Skin epidermis (tissue), 12 donors: Measurements from ENCODE around the gene OBP2B.
"Not testable (repeated sequence)": the region's sequence is repeated elsewhere in the genome, so short reads cannot be mapped to it uniquely, and the experiment has no call there.

ENCODE experiments used
- H3K27ac ChIP-seq, 21 experiments: fragments of 200-600 bp; sonication (generic) in 11 of 21; one replicate each; pipeline ENCODE4 v1.5.0; 2020; ENCODE audit warnings: mild to moderate bottlenecking in 3 of 21, inconsistent platforms in 2 of 21, moderate library complexity in 2 of 21
- H3K4me3 ChIP-seq, 7 experiments: fragments of 200-600 bp; sonication (generic) in 2 of 7; one replicate each; pipeline ENCODE4 v1.5.0; 2020; ENCODE audit warnings: inconsistent platforms in 2 of 7, mild to moderate bottlenecking in 2 of 7, moderate library complexity in 1 of 7

Gene OBP2B

GRCh38 chr9:133225171-133226011, 16.3 kb upstream of the OBP2B start:
- Histone ChIP-seq H3K27ac (no peak overlapping the region), H3K4me3 (no peak overlapping the region)

DNA sequence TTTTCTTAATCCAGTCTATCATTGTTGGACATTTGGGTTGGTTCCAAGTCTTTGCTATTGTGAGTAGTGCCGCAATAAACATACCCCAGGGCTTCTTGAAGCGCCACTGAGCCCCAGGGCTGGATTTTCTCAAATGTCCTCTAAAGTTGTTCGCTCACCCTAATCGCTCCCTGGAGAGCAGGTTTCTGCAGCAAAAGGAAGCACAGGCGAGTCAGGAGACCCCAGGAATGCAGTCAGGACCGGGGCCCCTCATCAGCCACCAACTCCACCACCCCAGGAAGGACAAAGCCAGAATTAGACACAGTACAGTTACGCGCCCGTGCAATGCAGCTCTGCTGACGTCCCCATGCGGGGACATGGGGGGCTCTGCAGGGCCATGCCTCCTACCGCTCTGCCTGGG, 15.7 kb upstream of the OBP2B start:
- H3K4me3 ChIP-seq, result no peak overlapping the region
- no peak overlapping the region for H3K27ac ChIP-seq

DNA sequence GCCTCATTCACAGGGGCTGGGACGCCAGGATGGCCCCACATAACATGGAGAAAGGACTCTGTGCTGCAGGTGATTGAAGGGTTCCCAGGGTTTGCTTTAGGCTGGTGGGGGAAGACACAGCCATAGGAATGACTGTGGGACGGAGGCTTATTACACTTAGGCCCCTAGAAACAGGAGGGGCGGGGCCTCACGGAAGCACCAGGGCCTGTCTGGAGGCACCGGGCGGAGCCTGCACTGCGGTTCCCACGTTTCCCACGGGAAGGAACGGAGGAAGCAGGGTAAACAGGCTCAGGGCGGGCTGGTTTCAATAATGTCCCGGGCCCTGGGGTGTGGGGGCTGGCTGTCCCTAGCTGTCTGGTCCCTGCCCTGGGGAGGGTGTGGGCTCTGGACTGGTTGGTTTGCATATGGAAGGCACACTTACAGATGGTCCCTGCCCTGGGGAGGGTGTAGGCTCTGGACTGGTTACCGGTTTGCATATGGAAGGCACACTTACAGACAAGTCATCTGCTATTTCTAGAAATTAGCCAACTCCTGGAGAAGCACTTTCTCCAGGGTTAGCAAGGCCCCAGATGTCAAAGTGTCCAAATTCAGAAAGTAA, 14.2 kb upstream of the OBP2B start:
- peak overlapping the region in 1 of 21 experiments; percentile 24 for H3K27ac ChIP-seq
- H3K4me3 ChIP-seq, result not testable (repeated sequence)

DNA sequence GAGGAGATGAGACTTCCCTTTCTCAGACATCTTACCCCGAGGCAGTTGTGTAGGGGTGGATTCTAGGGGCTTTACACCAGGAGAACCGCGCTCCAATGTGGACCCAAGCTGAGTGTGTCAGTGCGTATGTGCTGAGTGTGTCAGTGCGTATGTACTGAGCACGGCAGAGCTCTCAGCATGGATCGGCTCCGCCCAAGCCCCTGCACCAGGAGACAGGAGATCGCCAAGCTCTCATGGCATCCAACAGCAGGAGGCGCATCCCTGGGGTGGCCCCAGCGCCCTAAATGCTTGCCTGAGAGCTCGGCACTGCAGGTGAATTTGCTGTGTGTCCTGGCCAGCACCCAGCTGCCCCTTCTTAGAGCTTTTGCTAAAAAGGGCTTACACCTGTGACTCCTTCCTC, 12.9 kb upstream of the OBP2B start:
- not testable (repeated sequence) for H3K4me3 ChIP-seq, H3K27ac ChIP-seq

GRCh38 chr9:133221177-133221809, 12.2 kb upstream of the OBP2B start:
- Histone ChIP-seq H3K4me3 (no peak overlapping the region), H3K27ac (no peak overlapping the region)

GRCh38 chr9:133218049-133218975, 9.3 kb upstream of the OBP2B start:
- H3K4me3 ChIP-seq, H3K27ac ChIP-seq: not testable (repeated sequence)

- not testable (repeated sequence) for H3K4me3 ChIP-seq, H3K27ac ChIP-seq
These were observed 8.4 kb upstream of the OBP2B start for GRCh38 chr9:133217333-133217988.

- not testable (repeated sequence) for H3K4me3 ChIP-seq, H3K27ac ChIP-seq
These were observed 5.2 kb upstream of the OBP2B start for GRCh38 chr9:133214276-133214675.

DNA sequence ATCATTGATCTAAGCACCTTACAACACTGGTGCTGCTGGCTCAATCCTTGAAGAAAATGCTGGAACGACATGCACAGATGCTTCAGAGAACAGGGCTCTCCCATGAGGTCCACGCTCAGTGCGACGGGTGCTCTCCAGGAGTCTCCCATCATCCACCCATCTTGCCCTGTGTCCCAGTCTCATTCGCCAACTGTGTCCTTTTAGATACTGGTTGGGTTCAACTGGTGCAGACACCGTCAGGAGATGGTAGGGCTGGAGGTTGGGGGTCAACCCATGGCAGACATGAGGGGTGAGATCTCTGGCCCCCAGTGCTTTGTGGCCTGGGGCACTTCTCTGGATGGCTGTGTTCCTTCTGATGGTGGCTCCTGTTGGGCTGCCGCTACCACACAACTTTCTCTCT, 1.6 kb upstream of the OBP2B start:
- Histone ChIP-seq H3K4me3 (no peak overlapping the region), H3K27ac (no peak overlapping the region)

DNA sequence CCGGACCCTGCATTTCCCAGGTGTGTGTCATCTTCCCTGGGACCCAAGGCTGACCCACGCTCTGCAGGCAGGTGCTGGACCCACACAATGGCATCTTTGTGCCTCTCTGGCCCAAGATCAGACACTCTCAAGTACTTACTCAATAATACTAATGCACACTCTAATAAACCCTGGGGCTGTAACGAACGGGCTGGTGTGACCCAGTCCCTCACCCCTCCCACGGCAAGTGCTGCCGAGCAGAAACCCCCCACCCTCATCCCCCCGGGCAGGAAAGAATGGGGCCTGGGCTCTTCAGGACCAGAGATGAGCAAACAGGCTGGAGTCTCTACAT, 1.1 kb upstream of the OBP2B start:
- H3K4me3 ChIP-seq, result no peak overlapping the region
- no peak overlapping the region for H3K27ac ChIP-seq

DNA sequence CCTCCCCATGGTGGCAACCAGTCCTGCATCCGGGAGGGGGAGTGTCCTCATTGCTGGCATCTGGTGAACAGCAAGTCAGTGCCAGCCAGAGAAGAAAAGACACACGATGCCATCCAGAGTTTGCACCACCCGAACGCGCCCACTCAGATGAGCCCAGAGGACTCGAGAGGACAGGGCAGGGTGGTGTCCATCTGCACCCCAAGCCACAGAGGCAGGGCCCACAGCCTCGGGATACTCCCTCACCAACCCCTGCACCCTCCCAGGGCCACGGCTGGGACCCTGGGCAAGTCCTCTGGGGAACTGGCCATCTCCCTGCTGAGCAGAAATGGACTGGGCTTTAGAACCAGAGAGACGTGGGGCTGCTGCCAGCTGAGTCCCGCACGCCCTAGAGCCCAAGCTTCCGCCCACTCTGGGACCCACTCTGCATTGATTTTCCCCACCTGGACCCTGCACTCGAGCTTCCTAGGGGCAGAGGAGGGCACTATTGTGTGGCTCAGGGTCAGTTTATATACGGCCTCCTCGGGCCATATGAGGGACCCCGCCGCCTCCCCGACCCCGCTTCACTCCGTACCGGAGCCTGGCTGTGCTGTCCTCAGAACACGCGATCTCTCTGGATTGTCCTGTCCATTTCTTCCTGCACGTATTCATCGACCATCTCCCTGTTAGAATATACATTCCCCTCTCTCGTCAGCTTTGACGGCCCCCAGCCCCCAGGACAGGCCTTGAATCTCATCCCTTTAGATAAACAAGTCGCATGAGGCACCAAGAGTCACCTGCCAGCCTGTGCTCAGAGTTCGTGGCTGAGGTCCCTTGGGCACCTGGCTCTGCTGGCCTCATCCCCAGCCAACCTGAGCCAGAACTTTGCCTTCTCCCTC, 514 bp upstream of the OBP2B start:
- H3K27ac ChIP-seq, result not testable (repeated sequence)

GRCh38 chr9:133208171-133208879, 725 bp downstream of the OBP2B start:
- not testable (repeated sequence) for H3K27ac ChIP-seq, H3K4me3 ChIP-seq

More for the DNA sequence above, 514 bp upstream of the OBP2B start:
- not testable (repeated sequence) for H3K4me3 ChIP-seq

- H3K4me3 ChIP-seq, result no peak overlapping the region
- H3K27ac ChIP-seq, result no peak overlapping the region
These were observed 1.4 kb downstream of the OBP2B start for GRCh38 chr9:133207540-133208170.

DNA sequence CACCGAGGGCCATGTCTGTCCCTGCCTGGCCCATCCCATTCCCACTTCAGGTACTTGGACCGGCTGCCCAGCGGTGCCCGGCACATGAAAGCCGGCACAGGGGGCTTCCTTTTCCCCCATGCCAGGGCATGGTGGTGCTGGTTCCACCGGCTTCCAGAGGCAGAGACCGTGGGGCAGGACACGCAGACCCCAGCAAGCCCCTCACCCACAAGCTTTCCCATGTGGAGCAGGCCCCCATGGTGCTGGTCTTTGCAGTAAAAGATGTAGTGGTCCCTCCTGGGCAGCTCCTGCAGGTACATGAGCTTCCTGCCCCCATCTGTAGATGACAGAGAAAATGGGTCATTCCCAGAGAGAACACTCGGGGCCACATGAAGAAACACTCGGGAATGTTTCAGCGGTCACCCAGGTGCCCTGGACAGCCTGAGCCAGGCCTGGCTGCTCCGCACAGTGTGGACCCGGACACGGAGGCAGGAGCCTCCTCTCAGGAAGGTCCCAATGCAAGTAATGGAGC, 2.0 kb downstream of the OBP2B start:
- H3K27ac ChIP-seq, result no peak overlapping the region
- H3K4me3 ChIP-seq, result no peak overlapping the region

DNA sequence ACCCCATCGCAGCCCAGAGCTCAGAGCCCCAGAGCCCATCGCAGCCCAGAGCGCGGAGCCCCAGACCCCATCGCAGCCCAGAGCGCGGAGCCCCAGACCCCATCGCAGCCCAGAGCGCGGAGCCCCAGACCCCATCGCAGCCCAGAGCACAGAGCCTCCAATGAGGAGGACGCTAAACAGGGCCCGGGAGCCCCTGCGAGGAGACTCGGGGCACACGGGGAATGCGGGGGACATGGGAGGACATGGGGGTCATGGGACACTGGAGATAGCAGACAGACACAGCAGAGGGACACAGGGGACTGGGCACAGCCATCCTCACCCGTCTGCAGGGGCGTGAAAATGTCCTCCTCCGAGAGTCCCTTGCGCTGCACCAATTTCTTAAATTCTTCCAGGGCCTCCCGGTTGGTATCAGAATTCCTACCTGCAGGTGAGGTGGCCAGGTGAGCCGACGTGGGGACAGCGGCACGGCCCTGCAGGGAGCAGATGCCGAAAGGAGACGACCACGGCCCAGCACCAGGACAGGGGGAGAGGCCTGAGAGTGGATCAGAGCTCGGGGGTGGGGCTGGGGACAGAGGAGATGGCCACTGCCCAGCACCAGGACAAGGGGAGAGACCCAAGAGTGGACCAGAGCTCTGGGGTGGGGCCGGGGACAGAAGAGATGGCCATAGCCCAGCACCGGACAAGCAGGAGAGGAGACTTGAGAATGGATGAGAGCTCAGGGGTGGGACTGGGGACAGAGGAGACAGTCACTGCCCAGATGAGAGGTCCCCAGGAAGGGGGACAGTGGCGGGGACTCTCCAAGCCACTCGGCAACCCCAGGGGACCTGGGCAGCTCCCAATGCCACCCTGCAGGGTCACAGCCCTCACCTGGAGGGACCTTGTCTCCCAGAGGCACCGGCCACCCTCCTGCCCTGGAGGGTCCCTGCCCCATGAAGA, 2.8 kb downstream of the OBP2B start:
- H3K4me3 ChIP-seq, result no peak overlapping the region
- no peak overlapping the region for H3K27ac ChIP-seq

DNA sequence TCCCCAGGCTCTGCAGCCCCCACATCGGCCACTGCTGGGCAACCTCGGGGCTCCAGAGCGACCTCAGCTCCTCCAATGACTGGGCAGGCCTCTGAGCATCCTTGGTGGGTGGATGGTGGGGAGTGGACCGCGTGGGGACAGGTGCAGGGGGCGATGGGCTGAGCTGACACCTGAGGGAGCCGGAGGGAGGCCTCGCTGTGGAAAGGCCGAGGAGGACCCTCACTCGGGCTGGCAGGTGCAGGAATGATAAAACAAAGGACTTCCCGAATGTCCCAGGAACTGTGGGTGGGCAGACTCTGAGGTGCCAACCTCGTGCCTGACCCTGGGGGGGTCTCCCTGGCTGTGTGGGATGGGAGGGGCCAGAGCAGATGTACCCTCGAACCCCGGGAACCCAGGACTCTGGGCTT, 3.6 kb downstream of the OBP2B start:
- H3K27ac ChIP-seq, H3K4me3 ChIP-seq: not testable (repeated sequence)
